ENCODE measurements around the gene EML4. TPM values are rescaled to one million over a fixed set of nuclear protein-coding genes. Genes with fewer than 3 reads are reported as not detected.

Gene EML4
- polyA plus RNA-seq, 1 of the 3 experiments (the other 2 are of a cell fraction): 35.0 TPM

GRCh38 chr2:42314892-42315468 lies 145.8 kb downstream of the EML4 start (continued):
- TF ChIP-seq ZBTB33 (IDR thresholded peaks at IDR 0.05; ENCODE audit: borderline replicate concordance, low read depth) (no peak), SIN3A (IDR thresholded peaks at IDR 0.05; ENCODE audit: borderline replicate concordance, low read depth, low read length) (no peak), MXI1 (IDR thresholded peaks at IDR 0.05; ENCODE audit: low read depth, low read length) (no peak), FOXM1 (IDR thresholded peaks at IDR 0.05; ENCODE audit: low read depth) (no peak), JUND (IDR thresholded peaks at IDR 0.05) (peak; percentile 87), TEAD4 (IDR thresholded peaks at IDR 0.05; ENCODE audit: borderline replicate concordance, insufficient read depth) (peak; percentile 22; the same call in 1 of the 2 replicates), RAD21 (IDR thresholded peaks at IDR 0.05; ENCODE audit: low read length) (no peak), REST (IDR thresholded peaks at IDR 0.05; ENCODE audit: low read depth, low read length) (no peak), MAX (IDR thresholded peaks at IDR 0.05; ENCODE audit: low read depth) (peak; percentile 29; the same call in 1 of the 2 replicates), GABPA (IDR thresholded peaks at IDR 0.05; ENCODE audit: low read depth) (no peak; the same call in 1 of the 2 replicates)

GRCh38 chr2:42315844-42316470 lies 146.8 kb downstream of the EML4 start:
- Histone ChIP-seq H3K27me3 (ENCODE audit: insufficient read depth) (no peaks in the 10 kb centered on the region), H3K4me1 (ENCODE audit: control insufficient read depth in 1 of 2, insufficient read depth in 2 of 2, low read depth in 1 of 2, low read length in 1 of 2) (peaks cover 0 to 27% of the 10 kb centered on the region in 2 experiments; a peak in 1 of 4 replicates), H3K79me2 (ENCODE audit: insufficient read depth) (no peaks in the 10 kb centered on the region), H3K9me2 (no peaks in the 10 kb centered on the region), H3K4me3 (ENCODE audit: low read depth in 2 of 2, low read length in 1 of 2) (no peak overlapping the region), H3K27ac (ENCODE audit: low read depth in 2 of 2, low read length in 1 of 2) (peak overlapping the region in 1 of 2 experiments; percentile 89; a peak in 2 of 4 replicates), H4K20me1 (ENCODE audit: insufficient read depth) (no peaks in the 10 kb centered on the region), H3K36me3 (replicated peaks in 1 of 2; ENCODE audit: control insufficient read depth in 1 of 2, insufficient read depth in 2 of 2, low read length in 1 of 2) (peaks cover 55 to 57% of the 10 kb centered on the region in 2 experiments), H3F3A (replicated peaks; ENCODE audit: insufficient read depth) (peaks cover 27% of the 10 kb centered on the region), H3K9me3 (no peaks in the 10 kb centered on the region), H3K4me2 (no peak overlapping the region), H2AFZ (ENCODE audit: low read depth) (no peak overlapping the region), H3K9ac (peak overlapping the region; percentile 33)
- ChIA-PET CTCF (interaction anchor here (0.6 to 2.3 kb wide), 8 partner anchors 12 to 240 kb away, joined by 3 to 10 read pairs (median 3); no protein-coding TSS in a partner anchor), POLR2A (no interaction called here)
- WGBS (ENCODE audit: low lambda C conversion rate): 97% methylated on average over 6 of the region's 6 CpGs
- no peak for DNase-seq
- no peak for TF ChIP-seq CHD2 (IDR thresholded peaks at IDR 0.05; ENCODE audit: low read length, partially characterized antibody)
- no peak for TF ChIP-seq REST (IDR thresholded peaks at IDR 0.05; ENCODE audit: low read depth, low read length)
- no peak for TF ChIP-seq NFIC (IDR thresholded peaks at IDR 0.05; ENCODE audit: borderline replicate concordance)
- TF ChIP-seq GATA2 (CRISPR knock-in tag; IDR thresholded peaks at IDR 0.05): no peak
- TF ChIP-seq RCOR1 (IDR thresholded peaks at IDR 0.05; ENCODE audit: low read length): no peak
- no peak for TF ChIP-seq ELF1 (IDR thresholded peaks at IDR 0.05)
- no peak for TF ChIP-seq EP300 (IDR thresholded peaks at IDR 0.05; ENCODE audit: borderline replicate concordance in 1 of 2, low read depth in 1 of 2, low read length in 1 of 2)
- TF ChIP-seq IRF3 (IDR thresholded peaks at IDR 0.05; ENCODE audit: low read depth, low read length): no peak
- no peak for TF ChIP-seq RFX5 (IDR thresholded peaks at IDR 0.05; ENCODE audit: low read length)
- TF ChIP-seq TAF1 (IDR thresholded peaks at IDR 0.05; ENCODE audit: borderline replicate concordance, low read depth, low read length): no peak
- no peak for TF ChIP-seq MEF2A (IDR thresholded peaks at IDR 0.05; ENCODE audit: borderline replicate concordance, low read depth)

Measured in SK-N-SH (cell line).